CD4-positive, alpha-beta memory T cell (primary cell): ENCODE results near the gene CBFB. TPM values are rescaled to one million over a fixed set of nuclear protein-coding genes. Genes with fewer than 3 reads are reported as not detected.
A peak's percentile ranks its signal among the peaks of the same experiment; 100 is the strongest.

Source experiments
- CTCF ChIA-PET: fragments of 350-600 bp; sonication (Branson Sonifier 250); formaldehyde crosslinking; loops from one replicate; lab custom pipeline; 2021; ENCODE audit warnings: inconsistent platforms; ENCODE audit not compliant: partially characterized antibody; lab: Charles Lee
- POLR2A ChIA-PET: fragments of 350-600 bp; sonication (Branson Sonifier 250); formaldehyde crosslinking; loops from one replicate; lab custom pipeline; 2021; ENCODE audit not compliant: partially characterized antibody; lab: Charles Lee
- DNase-seq, 5 donors: peaks; one replicate each; pipeline versions ENCODE4 v3.0.0 to v3.0.0-alpha.2; 2020 to 2022; ENCODE audit warnings: mixed read lengths in 1 of 5
- H3K27ac ChIP-seq: one replicate; pipeline ENCODE4 v1.7.0; 2013; ENCODE audit warnings: low read depth, low read length
- H3K27me3 ChIP-seq: 2 replicates; pipeline ENCODE4 v1.7.0; 2013; ENCODE audit warnings: mild to moderate bottlenecking, low read length, moderate library complexity; ENCODE audit not compliant: insufficient read depth
- H3K36me3 ChIP-seq: 2 replicates; pipeline ENCODE4 v1.7.0; 2013; ENCODE audit warnings: mild to moderate bottlenecking, low read length, moderate library complexity; ENCODE audit not compliant: insufficient read depth
- H3K4me1 ChIP-seq: 2 replicates; pipeline ENCODE4 v1.7.0; 2013; ENCODE audit warnings: mild to moderate bottlenecking, low read length, moderate library complexity; ENCODE audit not compliant: insufficient read depth
- H3K4me3 ChIP-seq, 2 donors: one replicate each; pipeline ENCODE4 v1.7.0; 2013; ENCODE audit warnings: low read length in 2 of 2, mild to moderate bottlenecking in 1 of 2
- H3K9me3 ChIP-seq, 2 donors: one replicate each; pipeline ENCODE4 v1.7.0; 2013; ENCODE audit warnings: low read length in 2 of 2, control low read depth in 1 of 2; ENCODE audit not compliant: control insufficient read depth in 1 of 2
- H3K27ac Mint-ChIP-seq, 7 donors: one replicate each; pipeline ENCODE4 v1.8.0; 2020 to 2021; ENCODE audit warnings: mixed read lengths in 7 of 7, mild to moderate bottlenecking in 6 of 7, inconsistent platforms in 3 of 7, moderate library complexity in 3 of 7
- H3K27me3 Mint-ChIP-seq, 2 donors: one replicate each; pipeline ENCODE4 v1.8.0; 2020 to 2021; ENCODE audit warnings: mixed read lengths in 2 of 2
- H3K36me3 Mint-ChIP-seq, 2 donors: one replicate each; pipeline ENCODE4 v1.8.0; 2020 to 2021; ENCODE audit warnings: mixed read lengths in 2 of 2, inconsistent platforms in 1 of 2, mild to moderate bottlenecking in 1 of 2
- H3K4me1 Mint-ChIP-seq, 4 donors: one replicate each; pipeline ENCODE4 v1.8.0; 2020 to 2021; ENCODE audit warnings: mixed read lengths in 4 of 4, mild to moderate bottlenecking in 1 of 4
- H3K4me3 Mint-ChIP-seq, 8 donors: one replicate each; pipeline ENCODE4 v1.8.0; 2020 to 2021; ENCODE audit warnings: mixed read lengths in 8 of 8, mild to moderate bottlenecking in 7 of 8, moderate library complexity in 6 of 8, inconsistent platforms in 3 of 8
- H3K9me3 Mint-ChIP-seq, 8 donors: one replicate each; pipeline ENCODE4 v1.8.0; 2020 to 2021; ENCODE audit warnings: mixed read lengths in 8 of 8, mild to moderate bottlenecking in 5 of 8, inconsistent platforms in 3 of 8, moderate library complexity in 1 of 8
- intact Hi-C: fragments of 100-400 bp; cut with micrococcal nuclease; formaldehyde crosslinking; loops from one replicate; pipeline ENCODE4 v1.15.1; 2023
- polyA plus RNA-seq, 2 donors: library from polyadenylated mRNA; unstranded; fragments of 300-500 nt; fragmentation: Illumina TruSeq; gene quantifications; one replicate each; pipeline ENCODE4 v1.2.3, GENCODE V29; 2021
- total RNA-seq, 2 experiments: library from RNA; stranded (reverse); gene quantifications; one replicate each; pipeline ENCODE4 v1.2.3, GENCODE V29; 2021

The CBFB gene
- total and polyA plus RNA-seq, 4 experiments from 2014 or later, result 102 to 112 (median 110) TPM

GRCh38 chr16:67129422-67129821 lies 100.5 kb downstream of the CBFB start:
- Mint-ChIP-seq H3K27ac (peak overlapping the region in 2 of 7 donors; percentile 23 to 52), H3K9me3 (no peaks in the 10 kb centered on the region), H3K4me3 (no peak overlapping the region), H3K36me3 (peaks cover 33 to 62% of the 10 kb centered on the region in 2 donors), H3K27me3 (no peaks in the 10 kb centered on the region), H3K4me1 (no peaks in the 10 kb centered on the region)
- POLR2A ChIA-PET, result interaction anchor here (1.0 kb wide), 1 partner anchor 26 kb away, joined by 3 read pairs; no protein-coding TSS in a partner anchor
- Histone ChIP-seq H3K9me3 (no peaks in the 10 kb centered on the region), H3K27me3 (no peaks in the 10 kb centered on the region), H3K36me3 (peaks cover 23% of the 10 kb centered on the region), H3K27ac (no peak overlapping the region), H3K4me3 (no peak overlapping the region), H3K4me1 (no peaks in the 10 kb centered on the region)
- no peak for DNase-seq
- CTCF ChIA-PET, result interaction anchor here (1.0 to 2.2 kb wide), 3 partner anchors 10 to 28 kb away, joined by 3 to 8 read pairs (median 3); no protein-coding TSS in a partner anchor
- intact Hi-C loops, result no loop called here

DNA sequence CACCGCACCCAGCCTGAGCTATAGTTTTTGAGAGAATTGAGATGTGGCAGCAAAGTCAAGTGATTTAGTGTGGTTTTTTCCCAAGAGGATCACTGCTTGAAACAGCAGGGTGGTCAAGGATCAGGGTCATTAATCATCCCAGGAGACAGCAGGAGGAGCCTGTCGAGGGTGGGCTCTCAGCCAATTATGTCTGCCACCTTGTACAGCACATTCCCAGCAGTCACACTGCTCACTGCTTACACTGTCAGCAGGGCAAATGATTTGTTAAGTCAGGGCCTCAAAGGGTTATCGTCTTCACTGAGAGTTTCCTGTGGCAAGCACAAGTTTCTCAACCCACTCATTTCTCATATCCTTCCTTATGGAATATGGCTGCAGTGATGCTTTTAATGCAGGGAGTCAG lies 108.7 kb downstream of the CBFB start:
- DNase-seq, result no peak
- Histone ChIP-seq H3K27me3 (no peaks in the 10 kb centered on the region), H3K4me1 (no peaks in the 10 kb centered on the region), H3K27ac (no peak overlapping the region), H3K9me3 (no peaks in the 10 kb centered on the region), H3K4me3 (no peak overlapping the region), H3K36me3 (peaks cover 44% of the 10 kb centered on the region)
- intact Hi-C loops, result no loop called here
- Mint-ChIP-seq H3K4me3 (no peak overlapping the region), H3K4me1 (no peaks in the 10 kb centered on the region), H3K27ac (peak overlapping the region in 2 of 7 donors; percentile 29 to 61), H3K36me3 (peaks cover 39 to 51% of the 10 kb centered on the region in 2 donors), H3K27me3 (no peaks in the 10 kb centered on the region), H3K9me3 (no peaks in the 10 kb centered on the region)
- CTCF ChIA-PET, result interaction anchor here (2.0 kb wide), 1 partner anchor 20 kb away, joined by 4 read pairs; no protein-coding TSS in a partner anchor
- POLR2A ChIA-PET, result interaction anchor here (1.0 kb wide), 1 partner anchor 17 kb away, joined by 3 read pairs; no protein-coding TSS in a partner anchor

- Histone ChIP-seq H3K27ac (no peak overlapping the region), H3K4me1 (no peaks in the 10 kb centered on the region), H3K4me3 (no peak overlapping the region), H3K9me3 (no peaks in the 10 kb centered on the region), H3K36me3 (peaks cover 41% of the 10 kb centered on the region), H3K27me3 (no peaks in the 10 kb centered on the region)
- ChIA-PET POLR2A (interaction anchor here (1.3 to 1.4 kb wide), 2 partner anchors 10 to 14 kb away, joined by 4 read pairs; partner anchors contain the start of gene B3GNT9), CTCF (interaction anchor here (0.7 to 1.7 kb wide), 6 partner anchors 9 to 124 kb away, joined by 3 to 6 read pairs (median 4); no protein-coding TSS in a partner anchor)
- intact Hi-C loops, result no loop called here
- Mint-ChIP-seq H3K36me3 (peaks cover 32 to 59% of the 10 kb centered on the region in 2 donors), H3K4me1 (no peaks in the 10 kb centered on the region), H3K27ac (no peak overlapping the region), H3K27me3 (no peaks in the 10 kb centered on the region), H3K4me3 (no peak overlapping the region), H3K9me3 (no peaks in the 10 kb centered on the region)
- DNase-seq, result no peak
Measured at GRCh38 chr16:67141391-67141790, 112.4 kb downstream of the CBFB start.

DNA sequence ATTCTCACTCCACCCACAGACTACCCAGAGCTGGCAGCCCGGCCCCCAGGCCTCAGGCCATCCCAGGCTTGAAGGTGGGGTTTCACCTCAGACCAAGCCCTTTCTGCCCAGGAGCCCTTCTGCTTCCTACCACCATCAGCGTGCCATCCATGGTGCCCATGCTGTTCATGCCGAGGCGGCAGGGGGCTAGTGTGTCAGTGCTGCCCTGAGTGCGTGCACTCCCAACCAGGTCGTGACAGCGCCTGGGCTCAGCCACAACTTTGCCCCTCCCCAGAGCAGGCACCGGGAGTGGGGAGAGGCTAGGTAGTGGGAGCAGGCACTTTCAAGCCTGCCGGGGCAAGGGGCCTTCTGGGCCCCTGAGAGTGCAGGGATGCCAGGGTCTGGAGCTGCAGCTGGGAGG lies 113.4 kb downstream of the CBFB start:
- Mint-ChIP-seq H3K9me3 (no peaks in the 10 kb centered on the region), H3K27me3 (no peaks in the 10 kb centered on the region), H3K4me3 (no peak overlapping the region), H3K4me1 (peaks cover 0 to 1% (median 0%) of the 10 kb centered on the region in 4 donors), H3K36me3 (peaks cover 32 to 61% of the 10 kb centered on the region in 2 donors), H3K27ac (no peak overlapping the region)
- ChIA-PET CTCF (interaction anchor here (0.7 to 1.5 kb wide), 3 partner anchors 10 to 125 kb away, joined by 3 to 6 read pairs (median 3); no protein-coding TSS in a partner anchor), POLR2A (interaction anchor here (1.6 kb wide), 1 partner anchor 13 kb away, joined by 4 read pairs; no protein-coding TSS in a partner anchor)
- H3K4me1 ChIP-seq, result no peaks in the 10 kb centered on the region
- intact Hi-C loops, result no loop called here
- peaks cover 40% of the 10 kb centered on the region for H3K36me3 ChIP-seq
- no peaks in the 10 kb centered on the region for H3K27me3 ChIP-seq
- H3K4me3 ChIP-seq, result no peak overlapping the region
- DNase-seq, result no peak
- no peak overlapping the region for H3K27ac ChIP-seq
- H3K9me3 ChIP-seq, result no peaks in the 10 kb centered on the region

GRCh38 chr16:67144943-67145342 lies 116.0 kb downstream of the CBFB start:
- no peak overlapping the region for H3K4me3 Mint-ChIP-seq
- peaks cover 29% of the 10 kb centered on the region for H3K36me3 ChIP-seq
- no peak overlapping the region for H3K27ac ChIP-seq
- DNase-seq, result no peak
- CTCF ChIA-PET, result interaction anchor here (0.8 kb wide), 1 partner anchor 10 kb away, joined by 3 read pairs; no protein-coding TSS in a partner anchor
- no peaks in the 10 kb centered on the region for H3K4me1 ChIP-seq
- peaks cover 0 to 5% (median 0%) of the 10 kb centered on the region in 8 donors for H3K9me3 Mint-ChIP-seq
- no peaks in the 10 kb centered on the region for H3K27me3 Mint-ChIP-seq
- H3K27ac Mint-ChIP-seq, result peak overlapping the region in 3 of 7 donors; percentile 16 to 79 (median 53)
- H3K4me3 ChIP-seq, result no peak overlapping the region
- no peaks in the 10 kb centered on the region for H3K27me3 ChIP-seq
- H3K36me3 Mint-ChIP-seq, result peaks cover 42 to 50% of the 10 kb centered on the region in 2 donors
- H3K4me1 Mint-ChIP-seq, result peaks cover 2 to 12% (median 4%) of the 10 kb centered on the region in 4 donors
- H3K9me3 ChIP-seq, result no peaks in the 10 kb centered on the region
- intact Hi-C loops, result no loop called here
- POLR2A ChIA-PET, result interaction anchor here (1.0 to 1.7 kb wide), 2 partner anchors 9 to 15 kb away, joined by 3 to 4 read pairs; partner anchors contain the start of genes FBXL8 and TRADD

- Histone ChIP-seq H3K4me1 (peaks cover under 1% of the 10 kb centered on the region), H3K36me3 (peaks cover 21% of the 10 kb centered on the region), H3K4me3 (no peak overlapping the region), H3K9me3 (no peaks in the 10 kb centered on the region), H3K27ac (no peak overlapping the region), H3K27me3 (no peaks in the 10 kb centered on the region)
- H3K27me3 Mint-ChIP-seq, result no peaks in the 10 kb centered on the region
- ChIA-PET POLR2A (no interaction called here), CTCF (interaction anchor here (0.8 kb wide), 1 partner anchor 10 kb away, joined by 3 read pairs; no protein-coding TSS in a partner anchor)
- H3K27ac Mint-ChIP-seq, result peak overlapping the region in 2 of 7 donors; percentile 22 to 77
- no peak overlapping the region for H3K4me3 Mint-ChIP-seq
- intact Hi-C loops, result no loop called here
- H3K9me3 Mint-ChIP-seq, result peaks cover 0 to 5% (median 0%) of the 10 kb centered on the region in 8 donors
- peaks cover 34 to 42% of the 10 kb centered on the region in 2 donors for H3K36me3 Mint-ChIP-seq
- peaks cover 2 to 12% (median 4%) of the 10 kb centered on the region in 4 donors for H3K4me1 Mint-ChIP-seq
- DNase-seq, result no peak
Measured at GRCh38 chr16:67145746-67146145, 116.8 kb downstream of the CBFB start.
